ENCODE results near the gene TDRD7.
"Not testable (repeated sequence)": the region's sequence is repeated elsewhere in the genome, so short reads cannot be mapped to it uniquely, and the experiment has no call there.

TDRD7 gene

DNA sequence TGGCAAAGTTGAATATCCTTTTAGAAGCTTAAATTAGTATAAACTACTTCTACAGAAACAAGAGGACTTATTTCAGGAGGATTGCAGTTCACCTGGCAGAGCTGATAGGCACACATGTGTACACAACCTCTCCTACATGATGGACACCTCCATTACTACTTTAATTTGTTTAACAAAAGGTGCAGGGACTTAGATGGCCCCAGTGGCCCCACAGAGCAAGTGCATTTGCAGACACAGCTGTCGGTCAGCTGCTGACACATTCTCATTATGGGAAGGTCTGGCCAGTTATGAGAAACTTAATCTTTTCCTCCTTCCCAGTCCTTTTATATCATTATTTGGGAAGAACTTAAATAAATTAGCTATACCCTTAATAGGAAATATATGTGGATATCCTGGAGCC lies 28.3 kb downstream of the TDRD7 start:
- no peak overlapping the region for H3K27ac ChIP-seq

DNA sequence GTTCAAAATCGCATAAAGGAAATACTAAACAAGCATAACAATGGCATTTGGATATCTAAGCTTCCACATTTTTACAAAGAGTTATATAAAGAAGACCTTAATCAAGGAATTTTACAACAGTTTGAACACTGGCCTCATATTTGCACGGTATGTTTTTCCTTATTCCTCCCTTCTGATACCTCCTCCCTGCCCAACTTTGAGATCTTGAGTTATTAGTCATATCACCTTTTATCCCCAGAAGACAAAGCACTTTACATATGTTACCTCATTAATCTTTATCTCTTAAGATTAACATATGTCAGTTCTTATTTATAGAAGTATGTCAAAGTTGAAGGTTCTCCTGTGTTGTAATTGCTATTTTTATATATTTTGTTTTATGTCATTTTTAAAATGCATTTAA lies 29.8 kb downstream of the TDRD7 start:
- no peak for TF ChIP-seq CTCF (conservative IDR thresholded peaks at IDR 0.05)
- H3K27ac ChIP-seq = no peak overlapping the region

More for the DNA sequence above, 28.3 kb downstream of the TDRD7 start:
- TF ChIP-seq CTCF (conservative IDR thresholded peaks at IDR 0.05) = no peak

DNA sequence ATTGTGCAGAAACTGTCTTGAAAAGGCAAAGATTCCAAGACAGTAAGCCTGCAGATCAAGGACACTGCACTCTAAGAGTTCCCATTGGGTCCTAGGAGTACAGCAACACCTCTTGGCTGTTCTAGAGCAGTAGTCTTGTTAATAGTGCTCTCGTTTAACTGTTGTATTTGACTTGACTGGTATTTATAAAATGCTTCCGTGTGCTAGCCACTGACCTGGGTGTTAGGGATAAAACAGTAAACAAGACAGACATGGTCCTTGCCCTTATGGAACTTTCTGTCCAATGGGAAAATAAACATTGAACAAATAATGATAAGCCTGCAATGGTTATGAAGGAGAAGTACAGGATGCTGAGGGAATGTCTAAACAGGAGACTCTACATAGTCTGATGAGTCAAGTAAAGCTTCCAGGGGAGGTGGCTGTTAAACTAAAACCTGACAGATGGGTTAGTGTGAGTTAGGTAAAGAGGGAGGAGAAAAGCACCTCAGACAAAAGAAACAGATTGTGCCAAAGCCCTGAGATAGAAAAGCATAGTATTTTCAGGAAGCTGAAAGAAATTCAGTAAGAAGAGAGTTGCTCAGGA lies 33.3 kb downstream of the TDRD7 start:
- H3K27ac ChIP-seq = no peak overlapping the region
- no peak for TF ChIP-seq CTCF (conservative IDR thresholded peaks at IDR 0.05)

DNA sequence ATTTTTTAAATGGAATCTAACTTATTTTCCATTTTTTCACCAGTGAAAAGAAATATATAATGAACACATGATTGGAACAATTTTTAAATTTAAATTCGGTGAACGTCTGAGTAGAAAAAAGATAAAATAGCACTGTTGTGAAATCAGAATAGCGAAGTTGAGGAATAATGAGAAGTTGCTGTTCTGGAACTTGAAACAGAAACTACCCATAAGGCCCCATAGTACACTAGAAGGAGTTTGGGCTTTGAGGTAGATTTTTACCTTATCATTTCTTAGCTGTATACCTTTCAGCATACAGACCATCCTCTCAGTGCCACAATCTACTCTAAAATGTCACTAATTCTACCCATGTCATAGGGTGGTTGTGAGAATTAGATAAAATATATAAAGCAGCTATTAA lies 35.1 kb downstream of the TDRD7 start:
- no peak overlapping the region for H3K27ac ChIP-seq
- TF ChIP-seq CTCF (conservative IDR thresholded peaks at IDR 0.05) = no peak

GRCh38 chr9:97453573-97453972 lies 41.7 kb downstream of the TDRD7 start:
- H3K27ac ChIP-seq = not testable (repeated sequence)

DNA sequence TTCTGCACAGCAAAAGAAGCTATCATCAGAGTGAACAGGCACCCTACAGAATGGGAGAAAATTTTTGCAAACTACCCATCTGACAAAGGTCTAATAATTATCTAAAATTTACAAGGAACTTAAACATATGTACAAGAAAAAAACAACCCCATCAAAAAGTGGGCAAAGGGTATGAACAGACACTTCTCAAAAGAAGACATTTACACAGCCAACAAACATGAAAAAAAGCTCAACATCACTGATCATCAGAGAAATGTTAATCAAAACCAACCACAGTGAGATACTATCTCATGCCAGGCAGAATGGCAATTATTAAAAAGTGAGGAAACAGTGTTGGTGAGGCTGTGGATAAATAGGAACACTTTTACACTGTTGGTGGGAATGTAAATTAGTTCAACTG lies 44.9 kb downstream of the TDRD7 start:
- H3K27ac ChIP-seq = not testable (repeated sequence)

DNA sequence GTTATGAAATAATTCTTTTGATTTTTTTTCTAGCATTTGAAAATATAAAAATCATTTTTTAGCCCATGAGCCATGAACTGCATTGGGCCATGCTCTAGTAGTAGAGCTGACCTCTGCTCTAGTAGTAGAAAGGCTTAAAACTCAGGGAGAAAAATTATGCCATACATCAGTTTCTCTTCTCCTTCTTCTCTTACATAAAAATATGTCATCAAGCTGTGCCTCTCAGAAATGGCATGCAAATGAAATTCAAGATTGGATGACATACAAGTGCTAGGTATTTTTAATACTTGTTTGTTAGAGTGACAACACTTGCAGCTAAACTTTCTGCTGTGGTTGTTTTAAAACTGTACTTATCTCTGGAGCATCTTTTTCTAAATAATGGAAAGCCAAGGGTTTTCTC lies 47.4 kb downstream of the TDRD7 start:
- TF ChIP-seq CTCF (conservative IDR thresholded peaks at IDR 0.05) = no peak
- H3K27ac ChIP-seq = no peak overlapping the region

DNA sequence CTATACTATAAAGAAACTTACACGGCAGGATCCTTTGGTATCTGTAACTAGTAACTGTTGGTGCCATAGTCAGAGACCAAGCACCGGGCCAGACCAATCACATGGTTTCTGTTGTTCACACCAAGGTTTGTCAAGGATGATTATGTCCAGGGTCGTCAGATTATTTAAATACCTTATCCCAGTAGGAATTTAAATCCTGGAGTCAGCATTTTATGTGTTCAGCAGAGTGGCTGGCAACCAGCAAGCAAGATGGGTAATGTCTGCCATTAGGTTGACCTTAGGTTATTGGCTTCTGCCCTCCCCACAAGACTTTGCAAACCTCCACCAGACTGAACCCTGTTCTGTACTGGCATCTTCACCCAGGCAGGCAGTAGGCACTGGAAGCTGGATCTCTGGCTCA lies 50.3 kb downstream of the TDRD7 start:
- no peak for TF ChIP-seq CTCF (conservative IDR thresholded peaks at IDR 0.05)
- no peak overlapping the region for H3K27ac ChIP-seq

- no peak for TF ChIP-seq CTCF (conservative IDR thresholded peaks at IDR 0.05)
- no peak overlapping the region for H3K27ac ChIP-seq
These were observed 51.0 kb downstream of the TDRD7 start for GRCh38 chr9:97462914-97463313.
